ENCODE data around the gene CHRND.

- TF ChIP-seq POLR2AphosphoS5 (IDR thresholded peaks at IDR 0.05; ENCODE audit: low read depth) (no peak), JUNB (IDR thresholded peaks at IDR 0.05; ENCODE audit: unreplicated experiment) (no peak), EZH2 (IDR thresholded peaks at IDR 0.05; ENCODE audit: low read depth, unreplicated experiment) (no peak)
- TF ChIP-seq, protein P1, sequence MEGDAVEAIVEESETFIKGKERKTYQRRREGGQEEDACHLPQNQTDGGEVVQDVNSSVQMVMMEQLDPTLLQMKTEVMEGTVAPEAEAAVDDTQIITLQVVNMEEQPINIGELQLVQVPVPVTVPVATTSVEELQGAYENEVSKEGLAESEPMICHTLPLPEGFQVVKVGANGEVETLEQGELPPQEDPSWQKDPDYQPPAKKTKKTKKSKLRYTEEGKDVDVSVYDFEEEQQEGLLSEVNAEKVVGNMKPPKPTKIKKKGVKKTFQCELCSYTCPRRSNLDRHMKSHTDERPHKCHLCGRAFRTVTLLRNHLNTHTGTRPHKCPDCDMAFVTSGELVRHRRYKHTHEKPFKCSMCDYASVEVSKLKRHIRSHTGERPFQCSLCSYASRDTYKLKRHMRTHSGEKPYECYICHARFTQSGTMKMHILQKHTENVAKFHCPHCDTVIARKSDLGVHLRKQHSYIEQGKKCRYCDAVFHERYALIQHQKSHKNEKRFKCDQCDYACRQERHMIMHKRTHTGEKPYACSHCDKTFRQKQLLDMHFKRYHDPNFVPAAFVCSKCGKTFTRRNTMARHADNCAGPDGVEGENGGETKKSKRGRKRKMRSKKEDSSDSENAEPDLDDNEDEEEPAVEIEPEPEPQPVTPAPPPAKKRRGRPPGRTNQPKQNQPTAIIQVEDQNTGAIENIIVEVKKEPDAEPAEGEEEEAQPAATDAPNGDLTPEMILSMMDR (conservative IDR thresholded peaks at IDR 0.05; ENCODE audit: low read depth in 2 of 2), result no peak
- TF ChIP-seq, protein P2, sequence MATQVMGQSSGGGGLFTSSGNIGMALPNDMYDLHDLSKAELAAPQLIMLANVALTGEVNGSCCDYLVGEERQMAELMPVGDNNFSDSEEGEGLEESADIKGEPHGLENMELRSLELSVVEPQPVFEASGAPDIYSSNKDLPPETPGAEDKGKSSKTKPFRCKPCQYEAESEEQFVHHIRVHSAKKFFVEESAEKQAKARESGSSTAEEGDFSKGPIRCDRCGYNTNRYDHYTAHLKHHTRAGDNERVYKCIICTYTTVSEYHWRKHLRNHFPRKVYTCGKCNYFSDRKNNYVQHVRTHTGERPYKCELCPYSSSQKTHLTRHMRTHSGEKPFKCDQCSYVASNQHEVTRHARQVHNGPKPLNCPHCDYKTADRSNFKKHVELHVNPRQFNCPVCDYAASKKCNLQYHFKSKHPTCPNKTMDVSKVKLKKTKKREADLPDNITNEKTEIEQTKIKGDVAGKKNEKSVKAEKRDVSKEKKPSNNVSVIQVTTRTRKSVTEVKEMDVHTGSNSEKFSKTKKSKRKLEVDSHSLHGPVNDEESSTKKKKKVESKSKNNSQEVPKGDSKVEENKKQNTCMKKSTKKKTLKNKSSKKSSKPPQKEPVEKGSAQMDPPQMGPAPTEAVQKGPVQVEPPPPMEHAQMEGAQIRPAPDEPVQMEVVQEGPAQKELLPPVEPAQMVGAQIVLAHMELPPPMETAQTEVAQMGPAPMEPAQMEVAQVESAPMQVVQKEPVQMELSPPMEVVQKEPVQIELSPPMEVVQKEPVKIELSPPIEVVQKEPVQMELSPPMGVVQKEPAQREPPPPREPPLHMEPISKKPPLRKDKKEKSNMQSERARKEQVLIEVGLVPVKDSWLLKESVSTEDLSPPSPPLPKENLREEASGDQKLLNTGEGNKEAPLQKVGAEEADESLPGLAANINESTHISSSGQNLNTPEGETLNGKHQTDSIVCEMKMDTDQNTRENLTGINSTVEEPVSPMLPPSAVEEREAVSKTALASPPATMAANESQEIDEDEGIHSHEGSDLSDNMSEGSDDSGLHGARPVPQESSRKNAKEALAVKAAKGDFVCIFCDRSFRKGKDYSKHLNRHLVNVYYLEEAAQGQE (IDR thresholded peaks at IDR 0.05; ENCODE audit: unreplicated experiment), result no peak
Observed at GRCh38 chr2:232547991-232548390, 22.0 kb downstream of the CHRND start.

Measured in GM23338 (cell line).